NCI-H2227 treated with DMSO at 0.1 percent for 48 hours (cell line): ENCODE results near the gene SHH.

Source experiments
- DNase-seq: peaks from one replicate; lab custom pipeline; 2025; lab: John Stamatoyannopoulos, UW

The SHH gene

DNA sequence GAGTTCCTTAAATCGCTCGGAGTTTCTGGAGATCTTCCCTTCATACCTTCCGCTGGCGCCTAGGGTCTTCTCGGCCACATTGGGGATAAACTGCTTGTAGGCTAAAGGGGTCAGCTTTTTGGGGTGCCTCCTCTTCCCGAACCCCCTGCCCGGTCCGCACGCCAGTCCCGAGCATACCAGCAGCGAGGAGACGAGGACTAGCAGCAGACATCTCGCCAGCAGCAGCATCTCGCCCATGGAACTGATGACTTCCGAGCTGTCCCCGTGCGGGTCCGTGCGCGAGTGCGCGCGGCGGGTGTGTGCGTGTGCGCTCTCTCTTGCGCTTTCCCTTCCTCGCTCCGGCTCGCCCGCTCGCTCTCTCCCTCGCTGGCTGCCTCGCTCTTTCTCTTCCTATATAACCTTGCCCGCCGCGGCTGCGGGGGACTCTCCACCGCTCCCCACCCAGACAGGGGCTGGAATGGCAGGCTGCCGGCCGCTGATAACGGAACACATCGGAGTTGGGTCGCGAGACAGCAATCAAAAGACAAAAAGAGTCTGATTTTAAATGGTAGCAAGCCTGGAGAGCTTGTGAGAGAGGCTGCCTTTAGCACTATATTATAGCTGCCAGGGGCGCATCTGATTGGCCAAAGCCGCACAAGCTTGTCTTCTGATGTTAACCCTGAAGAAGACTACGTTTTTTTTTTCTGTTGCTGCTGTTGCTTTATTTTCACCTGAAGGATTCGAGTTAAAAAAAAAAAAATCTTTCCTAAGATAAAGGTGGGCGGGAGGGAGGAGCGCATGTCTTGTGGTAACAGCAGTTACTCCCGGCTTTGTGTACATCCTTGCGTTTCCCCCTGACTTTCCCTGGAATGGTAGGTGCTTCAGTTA, at the start of gene SHH:
Gene SHH, minus strand, starts transcription at position 569 of the 867 bp plus-strand sequence. Its CDS starts 341 bp downstream, at position 228.
- DNase-seq, result no peak

DNA sequence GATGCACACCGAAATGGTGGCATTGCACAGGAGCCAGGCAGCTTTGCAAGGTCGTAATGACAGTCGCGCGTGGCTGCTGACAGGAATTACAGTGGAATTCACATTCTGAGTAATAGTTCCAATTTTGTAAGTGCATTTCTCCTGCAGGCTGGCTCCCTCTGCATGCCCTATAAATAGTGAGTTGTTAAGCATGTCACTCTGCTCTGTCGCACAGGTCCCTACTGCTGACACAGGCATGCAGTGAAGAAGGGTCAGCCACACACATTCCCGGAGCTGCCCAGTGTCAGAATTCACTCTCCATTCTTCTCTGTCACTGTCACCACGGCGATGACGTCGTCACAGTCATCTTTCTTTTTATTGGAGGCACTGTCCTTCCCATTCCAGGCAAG, 49.2 kb upstream of the SHH start:
- DNase-seq, result no peak

DNA sequence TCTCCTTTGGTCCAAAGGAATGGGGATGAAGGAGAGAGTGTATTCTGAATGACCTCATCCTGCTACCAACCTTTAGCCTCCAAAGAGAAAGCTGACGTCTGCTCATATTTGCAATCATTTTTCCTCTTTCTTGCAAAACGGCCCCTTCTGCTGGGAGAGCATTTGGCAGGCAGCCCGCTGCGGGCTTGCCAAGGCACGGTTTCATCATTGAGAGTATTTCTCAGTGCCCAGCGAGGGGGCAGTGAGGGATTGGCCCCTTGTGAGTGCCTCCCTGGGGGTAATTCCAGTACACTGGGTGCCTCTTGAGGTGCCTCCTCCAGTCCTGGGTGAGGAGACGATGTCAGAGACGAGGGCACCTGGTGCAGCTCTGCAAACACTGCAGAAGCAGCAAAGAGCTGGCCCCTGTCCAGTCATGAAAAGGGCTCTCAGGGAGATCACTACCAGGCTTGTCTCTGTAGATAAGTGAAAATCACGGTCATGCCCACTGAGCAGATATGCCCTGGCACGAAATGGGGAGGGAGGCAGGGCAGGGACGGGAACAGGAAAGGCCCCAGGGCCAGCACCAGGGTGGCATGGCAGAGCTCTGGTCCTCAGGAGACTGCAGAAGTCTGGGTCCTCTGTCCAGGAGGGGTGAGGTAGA, 48.7 kb upstream of the SHH start:
- DNase-seq, result no peak

DNA sequence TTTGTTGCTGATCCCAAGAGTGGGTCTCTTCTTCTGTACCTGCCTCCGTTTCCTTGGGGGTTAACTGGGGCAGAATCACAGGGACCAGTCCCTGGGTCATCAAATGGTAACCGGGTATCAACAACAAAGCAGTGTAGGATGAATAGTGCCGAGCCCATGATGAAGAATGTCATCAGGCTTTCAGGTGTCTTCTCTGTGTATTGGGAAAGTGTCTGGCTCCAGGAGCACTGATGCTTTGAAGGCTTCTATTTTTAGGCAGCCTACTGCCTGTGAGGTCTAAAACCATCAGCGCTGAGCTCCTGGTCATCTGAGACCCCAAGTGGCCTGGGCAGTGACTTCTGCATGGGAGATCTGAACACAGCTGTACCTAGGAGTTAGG, 48.2 kb upstream of the SHH start:
- no peak for DNase-seq

DNA sequence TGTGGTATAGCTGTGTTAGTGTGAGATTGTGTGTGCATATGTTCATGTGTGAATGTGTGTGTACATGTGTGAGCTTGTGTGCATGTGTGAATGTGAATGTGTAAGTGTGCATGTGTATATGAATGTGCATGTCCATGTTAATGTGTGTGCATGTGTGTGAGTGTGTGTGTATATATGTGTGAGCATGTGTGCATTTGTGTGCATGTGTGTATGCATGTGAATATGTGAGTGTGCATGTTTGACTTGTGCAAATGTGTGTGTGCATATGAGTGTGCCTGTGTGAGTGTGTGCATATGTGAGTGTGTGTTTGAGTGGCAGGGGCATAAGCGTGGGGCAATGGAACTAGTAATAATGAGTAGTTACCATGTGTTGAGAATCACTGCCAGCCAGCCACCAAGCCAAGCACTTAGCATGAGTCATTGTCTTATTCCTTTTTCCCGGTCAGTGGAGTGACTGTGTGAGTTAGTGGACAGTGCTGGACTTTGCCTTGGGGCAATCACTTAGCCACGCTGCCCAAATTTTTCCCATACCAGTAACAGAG, 46.3 kb upstream of the SHH start:
- no peak for DNase-seq

DNA sequence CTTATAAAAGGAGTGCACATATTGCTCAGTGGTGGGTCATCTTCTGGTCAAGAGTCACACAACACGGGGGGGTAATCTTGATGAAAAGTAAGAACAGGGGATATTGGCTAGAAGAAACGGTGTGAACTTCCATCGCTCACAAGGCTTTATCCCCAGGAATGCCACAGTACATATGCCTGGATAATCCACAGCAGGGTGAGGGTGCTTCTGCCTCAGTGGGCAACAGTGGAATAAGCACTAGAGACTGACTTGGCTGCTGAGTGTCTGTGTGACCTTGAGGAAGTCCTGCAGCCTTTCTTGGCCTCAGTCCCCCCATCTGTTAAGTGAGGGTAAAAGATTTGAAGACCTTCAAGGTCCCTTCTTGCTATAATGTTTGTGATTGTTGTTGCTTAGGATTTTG, 44.9 kb upstream of the SHH start:
- DNase-seq, result no peak

DNA sequence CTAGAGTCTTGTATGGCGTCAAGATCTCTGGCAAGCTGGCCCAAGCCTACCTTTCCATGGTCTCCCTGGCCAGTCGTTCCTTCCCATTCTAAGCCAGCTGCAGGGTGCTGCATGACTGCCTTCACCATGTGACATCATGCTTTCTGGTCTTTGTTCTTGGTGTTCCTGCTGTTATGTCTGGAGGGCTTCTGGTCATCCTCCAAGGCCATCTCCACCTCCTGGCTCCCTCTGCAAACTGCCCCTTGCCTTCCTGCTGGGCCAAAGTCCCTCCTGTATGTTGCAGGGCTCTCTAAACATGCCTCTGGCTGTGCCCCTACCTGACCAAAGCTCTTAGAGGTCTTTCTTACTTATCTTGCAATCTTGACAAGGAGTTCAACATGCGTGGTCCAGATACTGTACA, 44.4 kb upstream of the SHH start:
- no peak for DNase-seq

DNA sequence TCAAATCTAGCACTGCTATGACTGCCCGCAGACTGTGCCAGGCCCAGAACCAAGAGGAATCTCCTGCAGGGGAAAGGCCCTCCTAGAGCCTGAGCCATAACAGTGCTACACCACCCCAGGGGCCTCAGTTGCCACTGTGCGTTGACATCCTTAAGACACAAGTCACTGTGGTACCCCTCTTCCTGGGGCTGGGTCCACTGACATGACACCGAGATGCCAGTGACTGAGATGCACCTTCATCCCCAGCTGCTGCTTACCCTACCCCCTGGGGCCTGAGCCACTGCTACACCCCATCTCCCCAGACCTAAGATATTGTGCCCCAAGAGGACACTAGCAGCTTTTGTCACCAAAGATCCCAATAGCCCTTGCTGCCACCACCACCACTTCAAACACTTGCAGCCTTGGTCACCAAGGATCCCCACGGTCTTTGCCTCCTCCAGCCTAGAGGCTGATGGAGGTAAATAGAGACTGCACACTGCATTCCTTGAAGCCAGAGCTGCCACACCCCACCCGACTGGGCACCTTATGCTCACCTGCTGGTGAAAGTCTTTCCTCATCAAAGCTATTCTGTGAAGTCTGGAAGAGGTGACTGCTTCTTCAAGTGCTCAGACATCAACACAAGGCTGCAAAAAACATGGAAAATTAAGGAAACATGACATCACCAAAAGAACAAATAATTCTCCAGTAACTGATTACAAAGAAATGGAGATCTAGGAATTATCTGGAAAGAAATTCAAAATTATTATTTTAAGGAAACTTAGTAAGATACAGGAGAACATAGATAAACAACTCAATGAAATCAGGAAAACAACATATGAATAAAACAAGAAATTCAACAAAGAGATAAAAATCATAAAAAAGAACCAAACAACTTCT, 40.4 kb upstream of the SHH start:
- DNase-seq, result no peak

DNA sequence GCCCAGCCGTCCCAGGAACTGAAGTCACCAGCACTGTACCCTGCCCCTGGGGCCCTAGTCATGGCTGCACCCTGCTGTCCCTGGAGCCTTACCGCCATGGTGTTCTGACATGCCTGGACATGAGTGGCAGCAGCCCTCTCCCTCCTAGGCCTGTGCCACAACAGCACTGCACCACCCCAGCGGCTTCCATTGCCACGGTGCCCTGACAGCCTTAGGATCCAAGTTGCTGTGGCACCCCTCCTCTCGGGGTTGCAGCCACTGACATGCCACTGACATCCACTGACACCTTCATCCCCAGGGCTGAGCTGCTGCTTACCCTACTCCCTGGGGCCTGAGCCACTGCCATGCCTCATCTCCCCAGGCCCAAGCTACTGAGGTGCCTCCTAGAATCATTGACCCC, 39.6 kb upstream of the SHH start:
- no peak for DNase-seq

DNA sequence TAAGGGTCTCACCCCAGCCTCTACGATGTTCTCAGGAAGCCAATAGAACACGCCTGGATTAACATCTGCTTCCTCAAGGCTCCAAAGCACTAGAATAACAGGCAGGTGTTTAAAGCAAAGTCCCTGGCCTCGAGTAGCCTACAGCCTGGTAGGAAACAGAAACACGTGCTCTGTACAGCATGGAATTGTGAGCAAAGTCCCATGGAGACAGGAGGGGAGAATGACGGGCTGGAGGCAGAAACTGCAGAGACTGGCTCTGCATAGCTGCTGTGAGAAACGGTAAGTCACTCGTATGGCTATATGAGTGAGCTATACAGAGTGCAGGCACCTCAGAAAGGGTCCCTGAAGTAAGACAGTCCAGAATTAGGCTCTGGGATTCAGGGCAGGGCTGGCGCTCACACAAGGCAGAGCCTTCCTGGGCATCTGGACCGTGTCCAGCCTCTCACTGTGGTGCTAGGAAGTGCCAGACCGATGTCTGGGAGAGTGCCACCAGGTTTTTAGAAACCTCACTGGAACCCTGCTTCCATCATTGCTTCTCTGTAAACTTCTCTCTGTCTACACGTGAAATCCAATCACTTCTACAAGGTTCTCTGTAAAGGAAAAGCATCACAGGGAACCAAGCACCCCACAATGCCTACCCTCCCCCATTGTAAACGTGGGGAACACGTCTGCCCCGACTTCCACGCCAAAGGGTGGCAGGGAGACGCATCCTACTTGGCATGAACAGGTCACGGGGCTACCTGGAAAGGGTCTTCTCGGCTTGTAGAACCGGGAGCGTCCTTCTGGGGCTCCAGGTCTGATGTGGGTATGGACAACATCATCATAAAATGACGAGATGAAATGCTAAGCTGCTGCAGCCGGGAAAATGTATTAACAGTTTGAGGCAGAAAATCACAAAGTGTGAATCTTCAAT, 38.8 kb upstream of the SHH start:
- DNase-seq, result no peak

DNA sequence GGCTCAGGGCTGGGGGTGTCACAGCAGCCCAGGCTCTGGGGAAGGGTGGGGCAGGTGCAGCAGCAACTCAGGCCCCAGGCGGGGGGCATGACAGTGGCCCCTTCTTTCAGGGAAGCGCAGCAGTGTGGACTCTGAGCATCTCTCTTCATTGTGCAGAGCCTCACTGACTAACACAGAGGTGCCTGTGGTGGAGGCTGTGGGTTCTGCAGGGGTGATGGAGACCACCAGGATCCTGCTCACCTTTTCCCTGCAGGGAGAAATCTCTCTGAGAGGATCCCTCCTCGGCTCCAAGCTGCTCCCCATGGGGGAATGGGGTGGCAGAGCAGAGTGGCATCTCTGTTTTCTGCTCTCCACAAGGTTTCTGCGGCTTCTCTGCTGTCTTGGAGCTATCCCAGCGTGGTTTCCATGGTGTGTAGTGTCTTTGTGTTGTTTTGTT, 37.8 kb upstream of the SHH start:
- DNase-seq, result no peak

DNA sequence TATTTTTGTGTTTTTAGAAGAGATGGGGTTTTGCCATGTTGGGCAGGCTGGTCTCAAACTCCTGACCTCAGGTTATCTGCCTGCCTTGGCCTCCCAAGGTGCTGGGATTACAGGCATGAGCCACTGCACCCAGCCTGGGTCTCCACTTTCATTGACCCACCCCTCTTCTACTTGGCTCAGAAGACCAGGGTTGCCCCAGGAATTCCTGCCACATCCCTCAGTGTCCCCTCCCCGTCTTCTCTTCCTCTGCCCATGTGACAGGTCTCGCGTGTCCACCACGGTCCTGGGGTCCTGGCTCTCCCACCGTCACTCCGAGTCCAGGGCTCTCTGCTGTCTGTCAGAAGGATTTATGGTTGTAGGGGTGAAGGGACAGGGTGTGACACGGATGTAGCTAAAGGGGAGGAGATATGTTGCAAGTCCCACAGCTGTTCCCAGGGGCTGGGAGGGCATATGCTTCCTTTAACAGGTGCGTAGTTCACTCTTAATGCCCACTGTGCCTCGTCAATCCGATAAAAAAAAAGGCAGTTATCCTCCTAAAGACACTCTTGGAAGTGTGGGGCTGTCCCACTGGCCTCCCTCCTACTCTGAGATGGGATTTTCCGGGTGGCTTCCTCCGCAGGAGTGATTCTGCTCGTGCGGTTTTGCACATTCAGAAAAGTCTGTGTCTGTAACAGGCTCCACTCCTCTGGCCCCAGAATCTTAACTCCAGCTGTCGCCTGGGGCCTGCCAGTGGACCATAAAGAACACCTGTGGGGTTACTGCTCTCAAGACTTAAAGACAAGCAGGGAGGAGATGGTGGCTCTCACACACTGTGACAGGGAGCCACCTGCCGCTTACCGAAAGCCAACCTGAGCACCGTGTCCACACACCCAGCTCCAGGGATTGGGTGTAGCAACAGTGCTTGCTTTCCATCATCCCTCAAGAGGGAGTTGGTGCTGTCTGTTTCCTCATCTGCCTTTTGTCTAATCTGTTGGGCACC, 36.7 kb upstream of the SHH start:
- no peak for DNase-seq

DNA sequence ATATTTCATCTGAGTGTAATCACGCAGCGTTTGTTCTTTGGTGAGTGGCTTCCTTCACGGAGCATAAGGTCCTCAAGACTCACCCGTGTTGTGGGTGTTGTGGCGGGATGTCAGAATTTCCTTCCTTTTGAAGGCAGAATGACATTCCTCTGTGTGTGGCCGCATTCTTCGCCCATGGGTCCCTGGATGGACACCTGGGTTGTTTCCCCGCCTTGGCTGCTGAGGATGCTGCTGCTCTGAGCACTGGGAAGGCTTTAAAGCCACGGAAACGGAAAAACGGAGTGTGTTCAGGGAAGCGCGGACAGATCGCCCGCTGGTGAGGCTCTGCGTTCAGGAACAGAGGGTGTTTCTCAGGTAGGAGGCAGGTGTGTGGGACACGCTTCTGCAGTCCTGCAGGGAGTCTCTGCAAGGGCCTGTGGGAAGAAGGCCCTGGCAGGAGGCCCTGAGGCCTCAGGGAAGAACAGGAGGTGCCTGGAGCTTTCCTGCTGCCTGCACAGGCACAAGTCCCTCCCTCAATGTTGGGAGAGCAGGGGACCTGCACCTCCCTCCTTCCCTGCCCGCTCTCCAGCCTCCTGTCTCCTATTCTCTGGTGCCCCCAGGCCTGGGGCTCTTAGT, 35.7 kb upstream of the SHH start:
- no peak for DNase-seq

DNA sequence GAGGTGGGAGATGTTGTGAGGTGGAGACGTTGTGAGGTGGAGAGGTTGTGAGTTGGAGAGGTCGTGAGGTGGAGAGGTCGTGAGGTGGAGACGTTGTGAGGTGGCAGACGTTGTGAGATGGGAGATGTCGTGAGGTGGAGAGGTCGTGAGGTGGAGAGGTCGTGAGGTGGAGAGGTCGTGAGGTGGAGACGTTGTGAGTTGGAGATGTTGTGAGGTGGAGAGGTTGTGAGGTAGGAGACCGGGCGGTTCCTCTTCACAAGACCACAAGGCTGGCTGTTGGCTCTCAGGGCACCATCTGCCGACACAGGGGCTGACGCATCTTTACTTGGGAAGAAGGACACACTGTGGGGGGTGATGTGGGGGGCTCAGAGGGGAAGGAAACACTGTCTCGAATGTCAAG, 34.7 kb upstream of the SHH start:
- no peak for DNase-seq

DNA sequence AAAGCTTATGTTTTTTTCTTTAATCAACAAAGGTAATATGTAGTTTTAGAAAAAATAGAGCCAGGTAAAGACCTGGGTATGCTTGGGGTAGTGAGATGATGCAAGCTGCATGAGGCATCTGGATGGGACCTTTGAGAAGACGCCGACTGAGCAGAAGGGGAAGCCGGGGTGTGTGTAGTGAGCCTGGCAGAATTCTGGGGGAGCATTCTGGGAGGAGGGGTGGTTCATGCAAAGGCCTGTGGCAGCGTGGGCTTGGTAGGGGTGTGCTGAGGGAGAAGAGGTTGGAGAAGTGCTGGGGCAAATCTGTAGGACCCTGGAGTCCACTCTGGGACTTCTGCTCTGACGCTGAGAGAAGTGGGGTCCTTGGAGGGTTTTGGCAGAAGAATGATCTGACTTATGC, 33.9 kb upstream of the SHH start:
- no peak for DNase-seq

DNA sequence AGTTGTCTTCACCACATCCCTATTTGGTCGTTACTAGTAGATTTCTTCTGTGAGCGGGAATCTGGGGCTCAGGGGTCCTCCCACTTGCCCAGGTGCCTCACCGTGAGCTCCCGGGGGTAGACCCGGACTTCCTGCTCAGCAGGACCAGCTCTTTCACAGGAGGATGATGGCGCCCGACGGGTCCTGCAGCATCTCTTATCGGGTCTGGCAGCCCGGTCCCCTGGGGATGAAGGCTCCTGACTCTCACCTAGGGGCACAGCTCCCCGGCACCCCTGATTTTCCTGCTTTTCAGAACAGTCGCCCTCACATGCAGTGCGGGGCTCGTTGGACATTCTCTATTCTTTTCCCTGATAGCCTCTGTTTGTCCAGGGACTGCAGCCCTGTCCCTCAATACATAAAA, 33.0 kb upstream of the SHH start:
- DNase-seq, result no peak

DNA sequence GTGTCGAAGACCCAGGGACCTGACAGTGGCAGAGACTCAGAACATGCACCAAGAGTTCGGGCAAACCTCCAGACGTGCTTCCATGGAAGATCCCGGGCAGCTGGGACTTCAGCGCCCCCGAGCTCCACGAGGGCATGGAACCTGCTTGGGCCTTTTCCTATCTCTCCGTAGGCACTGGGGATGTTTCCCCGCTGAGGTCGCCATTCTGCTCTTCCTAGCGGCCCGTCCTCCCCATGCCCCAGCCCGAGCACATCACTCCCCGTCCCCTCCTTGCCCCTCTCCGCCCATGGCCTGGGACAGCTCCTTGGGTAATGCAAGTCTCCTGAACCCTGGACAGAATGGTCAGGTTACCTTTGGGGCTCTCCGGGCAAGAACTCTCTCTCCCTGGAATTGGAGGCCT, 32.3 kb upstream of the SHH start:
- no peak for DNase-seq

DNA sequence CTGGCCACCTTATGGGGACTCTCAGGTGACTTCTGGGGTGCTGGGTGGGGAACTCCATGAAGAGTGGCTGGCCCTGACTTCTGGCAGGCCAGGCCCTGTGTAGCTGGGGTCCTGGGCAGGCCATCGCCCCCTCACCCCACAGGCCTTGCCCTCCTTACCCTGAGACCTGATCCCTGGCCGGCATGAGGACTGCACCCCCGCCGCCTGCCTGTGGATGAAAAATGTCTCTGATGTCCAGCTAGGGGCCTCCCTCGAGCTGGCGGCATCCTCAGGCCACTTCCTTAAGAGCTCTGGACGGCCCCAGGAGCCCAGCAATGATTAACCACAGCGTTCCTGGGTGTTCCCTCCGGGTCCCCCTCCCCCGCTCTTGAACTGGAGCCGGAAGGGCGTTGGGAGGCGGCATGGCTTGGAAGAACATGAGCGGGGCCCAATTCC, 31.8 kb upstream of the SHH start:
- no peak for DNase-seq

DNA sequence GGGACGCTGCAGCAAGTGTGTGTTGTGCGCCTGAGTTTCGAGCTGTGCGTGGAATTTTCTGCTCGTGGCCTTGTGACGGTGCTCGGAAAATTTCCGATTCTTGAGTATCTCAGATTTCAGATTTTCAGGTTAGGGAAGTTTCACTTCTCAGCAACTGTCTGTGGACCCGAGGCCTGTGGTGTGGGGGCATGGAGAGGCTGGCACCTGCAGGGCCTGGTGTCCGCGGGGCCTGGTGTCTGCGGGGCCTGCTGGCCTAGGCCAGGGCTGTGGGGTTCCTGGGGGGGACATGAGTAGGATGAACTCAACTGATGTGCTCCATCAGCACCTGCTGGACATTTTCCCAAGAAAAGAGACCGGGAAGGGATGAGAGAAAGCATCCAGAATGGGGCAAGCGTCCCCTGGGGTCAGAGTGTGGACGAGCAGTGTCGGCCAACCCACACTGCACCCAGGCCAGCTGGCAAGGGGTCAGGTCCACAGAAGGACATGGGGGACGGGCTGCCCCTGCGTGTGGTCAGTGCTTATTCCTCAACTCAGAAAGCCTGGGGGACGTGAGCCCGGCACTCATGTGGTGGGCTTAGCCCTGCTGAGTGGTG, 31.3 kb upstream of the SHH start:
- no peak for DNase-seq
